Measurements from ENCODE around the gene ZFAND4. TPM values are rescaled to one million over a fixed set of nuclear protein-coding genes. Genes with fewer than 3 reads are reported as not detected.
"Not testable (repeated sequence)": the region's sequence is repeated elsewhere in the genome, so short reads cannot be mapped to it uniquely, and the experiment has no call there.

Gene ZFAND4
- 10 to 100 TPM; 16.5 to 18.5 TPM for total RNA-seq

GRCh38 chr10:45672181-45673073 is at the start of gene ZFAND4:
Gene ZFAND4 (minus strand): TSS chr10:45672772. CDS start chr10:45663725, 9,047 bp downstream.
- DNase-seq, result peak; percentile 96
- ChIA-PET POLR2A (interaction anchor here (0.7 kb wide), 1 partner anchor 12 kb away, joined by 10 read pairs; no protein-coding TSS in a partner anchor), CTCF (interaction anchor here (0.6 to 2.6 kb wide), 7 partner anchors 10 to 366 kb away, joined by 3 to 12 read pairs (median 5); no protein-coding TSS in a partner anchor)
- Mint-ChIP-seq H3K4me3 (peak within 1 kb of the TSS; percentile 84), H3K9me3 (no peaks in the 10 kb centered on the region), H3K36me3 (ENCODE audit: low read depth) (peaks cover 7% of the 10 kb centered on the region), H3K27me3 (peaks cover 3% of the 10 kb centered on the region), H3K4me1 (peaks cover 35% of the 10 kb centered on the region), H3K27ac (peak within 1 kb of the TSS; percentile 91)

GRCh38 chr10:45721503-45721902 is 48.9 kb upstream of the ZFAND4 start:
- H3K9me3 Mint-ChIP-seq; DNase-seq; CTCF ChIA-PET; H3K4me3 Mint-ChIP-seq; H3K27ac Mint-ChIP-seq; H3K4me1 Mint-ChIP-seq; H3K27me3 Mint-ChIP-seq; POLR2A ChIA-PET; H3K36me3 Mint-ChIP-seq (ENCODE audit: low read depth): not testable (repeated sequence)

GRCh38 chr10:45717642-45718041 is 45.1 kb upstream of the ZFAND4 start:
- DNase-seq; H3K9me3 Mint-ChIP-seq; CTCF ChIA-PET; H3K27me3 Mint-ChIP-seq; H3K27ac Mint-ChIP-seq; H3K4me1 Mint-ChIP-seq; H3K4me3 Mint-ChIP-seq; POLR2A ChIA-PET; H3K36me3 Mint-ChIP-seq (ENCODE audit: low read depth): not testable (repeated sequence)

GRCh38 chr10:45717053-45717452 is 44.5 kb upstream of the ZFAND4 start:
- H3K27ac Mint-ChIP-seq; H3K4me1 Mint-ChIP-seq; H3K27me3 Mint-ChIP-seq; CTCF ChIA-PET; H3K9me3 Mint-ChIP-seq; H3K36me3 Mint-ChIP-seq (ENCODE audit: low read depth); POLR2A ChIA-PET; H3K4me3 Mint-ChIP-seq; DNase-seq: not testable (repeated sequence)

GRCh38 chr10:45711223-45711622 is 38.7 kb upstream of the ZFAND4 start:
- POLR2A ChIA-PET, H3K9me3 Mint-ChIP-seq: not testable (repeated sequence)

GRCh38 chr10:45710200-45710796 is 37.7 kb upstream of the ZFAND4 start:
- H3K27me3 Mint-ChIP-seq; H3K4me1 Mint-ChIP-seq; H3K4me3 Mint-ChIP-seq; H3K9me3 Mint-ChIP-seq; H3K36me3 Mint-ChIP-seq (ENCODE audit: low read depth); POLR2A ChIA-PET; DNase-seq; CTCF ChIA-PET: not testable (repeated sequence)
- peak overlapping the region; percentile 27 for H3K27ac Mint-ChIP-seq

More at GRCh38 chr10:45711223-45711622, 38.7 kb upstream of the ZFAND4 start:
- DNase-seq; H3K4me3 Mint-ChIP-seq; H3K4me1 Mint-ChIP-seq; H3K27me3 Mint-ChIP-seq; CTCF ChIA-PET; H3K36me3 Mint-ChIP-seq (ENCODE audit: low read depth); H3K27ac Mint-ChIP-seq: not testable (repeated sequence)

- CTCF ChIA-PET; H3K4me3 Mint-ChIP-seq; H3K36me3 Mint-ChIP-seq (ENCODE audit: low read depth); H3K9me3 Mint-ChIP-seq; DNase-seq; POLR2A ChIA-PET; H3K27ac Mint-ChIP-seq; H3K4me1 Mint-ChIP-seq; H3K27me3 Mint-ChIP-seq: not testable (repeated sequence)
Observed at GRCh38 chr10:45678467-45678866, 5.9 kb upstream of the ZFAND4 start.

GRCh38 chr10:45675388-45675787 is 2.8 kb upstream of the ZFAND4 start:
- Mint-ChIP-seq H3K9me3 (no peaks in the 10 kb centered on the region), H3K4me1 (peaks cover 21% of the 10 kb centered on the region), H3K27me3 (peaks cover 4% of the 10 kb centered on the region), H3K36me3 (ENCODE audit: low read depth) (peaks cover 4% of the 10 kb centered on the region), H3K4me3 (no peak overlapping the region), H3K27ac (no peak overlapping the region)
- DNase-seq, result no peak
- ChIA-PET POLR2A (no interaction called here), CTCF (no interaction called here)

GRCh38 chr10:45673074-45673648 is 589 bp upstream of the ZFAND4 start:
- peaks cover 35% of the 10 kb centered on the region for H3K4me1 Mint-ChIP-seq

GRCh38 chr10:45671300-45671699 is 1.3 kb downstream of the ZFAND4 start:
- H3K4me3 Mint-ChIP-seq, result peak overlapping the region; percentile 84
- POLR2A ChIA-PET; H3K27me3 Mint-ChIP-seq; DNase-seq; H3K9me3 Mint-ChIP-seq; H3K36me3 Mint-ChIP-seq (ENCODE audit: low read depth): not testable (repeated sequence)
- H3K27ac Mint-ChIP-seq, result peak overlapping the region; percentile 88
- H3K4me1 Mint-ChIP-seq, result peaks cover 35% of the 10 kb centered on the region
- CTCF ChIA-PET, result interaction anchor here (0.6 to 2.6 kb wide), 5 partner anchors 11 to 364 kb away, joined by 3 to 12 read pairs (median 5); no protein-coding TSS in a partner anchor

More at GRCh38 chr10:45673074-45673648, 589 bp upstream of the ZFAND4 start:
- Mint-ChIP-seq H3K9me3 (no peaks in the 10 kb centered on the region), H3K27me3 (peaks cover 4% of the 10 kb centered on the region), H3K27ac (peak overlapping the region; percentile 85), H3K4me3 (peak overlapping the region; percentile 79), H3K36me3 (ENCODE audit: low read depth) (peaks cover 7% of the 10 kb centered on the region)
- CTCF ChIA-PET, result interaction anchor here (1.1 to 2.6 kb wide), 5 partner anchors 10 to 213 kb away, joined by 3 to 12 read pairs (median 9); no protein-coding TSS in a partner anchor
- POLR2A ChIA-PET, result no interaction called here
- DNase-seq, result no peak

GRCh38 chr10:45669897-45670296 is 2.7 kb downstream of the ZFAND4 start:
- CTCF ChIA-PET, result interaction anchor here (0.8 kb wide), 1 partner anchor 205 kb away, joined by 3 read pairs; no protein-coding TSS in a partner anchor
- H3K36me3 Mint-ChIP-seq (ENCODE audit: low read depth); H3K27me3 Mint-ChIP-seq; H3K4me3 Mint-ChIP-seq; POLR2A ChIA-PET; H3K27ac Mint-ChIP-seq; H3K9me3 Mint-ChIP-seq; DNase-seq: not testable (repeated sequence)
- peaks cover 37% of the 10 kb centered on the region for H3K4me1 Mint-ChIP-seq

- DNase-seq, result no peak
- H3K9me3 Mint-ChIP-seq, result peaks cover 20% of the 10 kb centered on the region
- ChIA-PET CTCF (interaction anchor here (1.5 kb wide), 1 partner anchor 11 kb away, joined by 4 read pairs; the partner anchor contains the start of gene ZFAND4), POLR2A (interaction anchor here (0.6 kb wide), 2 partner anchors 11 to 81 kb away, joined by 3 to 10 read pairs; no protein-coding TSS in a partner anchor)
- peak overlapping the region; percentile 85 for H3K27ac Mint-ChIP-seq
- H3K36me3 Mint-ChIP-seq (ENCODE audit: low read depth), result peaks cover 64% of the 10 kb centered on the region
- no peak overlapping the region for H3K4me3 Mint-ChIP-seq
- H3K27me3 Mint-ChIP-seq, result no peaks in the 10 kb centered on the region
- H3K4me1 Mint-ChIP-seq, result peaks cover 43% of the 10 kb centered on the region
Observed at GRCh38 chr10:45660876-45661411, 11.6 kb downstream of the ZFAND4 start.
